A549 (cell line): ENCODE results near the gene NEAT1.

Source experiments
- BHLHE40 ChIP-seq: IDR thresholded peaks from 2 replicates; pipeline ENCODE4 v1.6.1; 2012; ENCODE audit warnings: low read depth, low read length, inconsistent platforms
- CEBPB ChIP-seq, 2 experiments: fragments of >200 bp in 1 of 2; sonication (Bioruptor Twin) in 1 of 2; formaldehyde crosslinking in 1 of 2; IDR thresholded peaks; 2 replicates each; pipeline ENCODE4 v1.6.1; 2012 to 2016
- CTCF ChIP-seq: fragments of >200 bp; sonication (Bioruptor Twin); formaldehyde crosslinking; IDR thresholded peaks from 3 replicates; pipeline ENCODE4 v1.5.1; 2016
- EP300 ChIP-seq, 2 experiments: fragments of >200 bp; sonication (Bioruptor Twin); formaldehyde crosslinking; IDR thresholded peaks; 2 replicates in 1 of 2; 3 replicates in 1 of 2; pipeline ENCODE4 v1.6.1; 2016 to 2017
- HDAC2 ChIP-seq: fragments of 200-600 bp; sonication (generic); IDR thresholded peaks from 2 replicates; pipeline ENCODE4 v1.6.1; 2016
- JUN ChIP-seq, 2 experiments: fragments of >200 bp; sonication (Bioruptor Twin); formaldehyde crosslinking; IDR thresholded peaks; 2 replicates in 1 of 2; 3 replicates in 1 of 2; pipeline ENCODE4 v1.6.1; 2016 to 2017
- KDM1A ChIP-seq: fragments of 200-600 bp; sonication (generic); IDR thresholded peaks from 2 replicates; pipeline ENCODE4 v1.6.1; 2016; ENCODE audit warnings: low read depth, mild to moderate bottlenecking
- MYC ChIP-seq: IDR thresholded peaks from 2 replicates; pipeline ENCODE4 v1.6.1; 2012; ENCODE audit warnings: mild to moderate bottlenecking, inconsistent platforms, low read length, improper control_type of control experiment, borderline replicate concordance
- POLR2A ChIP-seq: IDR thresholded peaks from 2 replicates; pipeline ENCODE4 v1.6.1; 2012; ENCODE audit warnings: mild to moderate bottlenecking, low read length
- RCOR1 ChIP-seq: fragments of 150-350 bp; IDR thresholded peaks from 2 replicates; pipeline ENCODE4 v1.6.1; 2014; ENCODE audit warnings: antibody characterized with exemption, low read length, low read depth
- TF ChIP-seq, protein P1 (sequence below): fragments of 150-350 bp; IDR thresholded peaks from 2 replicates; pipeline ENCODE4 v1.6.1; 2014; ENCODE audit warnings: low read depth, mild to moderate bottlenecking, low read length

GRCh38 chr11:65399845-65400244 lies 22.8 kb upstream of the NEAT1 start:
- TF ChIP-seq KDM1A: no peak
- no peak for TF ChIP-seq EP300 (IDR thresholded peaks at IDR 0.05)
- no peak for TF ChIP-seq CTCF
- TF ChIP-seq POLR2A: no peak
- TF ChIP-seq JUN (IDR thresholded peaks at IDR 0.05): no peak
- TF ChIP-seq CEBPB (IDR thresholded peaks at IDR 0.05): no peak
- TF ChIP-seq HDAC2: no peak
- TF ChIP-seq, protein P1, sequence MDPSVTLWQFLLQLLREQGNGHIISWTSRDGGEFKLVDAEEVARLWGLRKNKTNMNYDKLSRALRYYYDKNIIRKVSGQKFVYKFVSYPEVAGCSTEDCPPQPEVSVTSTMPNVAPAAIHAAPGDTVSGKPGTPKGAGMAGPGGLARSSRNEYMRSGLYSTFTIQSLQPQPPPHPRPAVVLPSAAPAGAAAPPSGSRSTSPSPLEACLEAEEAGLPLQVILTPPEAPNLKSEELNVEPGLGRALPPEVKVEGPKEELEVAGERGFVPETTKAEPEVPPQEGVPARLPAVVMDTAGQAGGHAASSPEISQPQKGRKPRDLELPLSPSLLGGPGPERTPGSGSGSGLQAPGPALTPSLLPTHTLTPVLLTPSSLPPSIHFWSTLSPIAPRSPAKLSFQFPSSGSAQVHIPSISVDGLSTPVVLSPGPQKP: no peak
- TF ChIP-seq RCOR1: no peak
- no peak for TF ChIP-seq BHLHE40
- TF ChIP-seq MYC: no peak
